GM12878 (cell line): Measurements from ENCODE around the gene SRP54. TPM values are rescaled to one million over a fixed set of nuclear protein-coding genes. Genes with fewer than 3 reads are reported as not detected.

Experiments used
- CBFB ChIP-seq: IDR thresholded peaks from 2 replicates; pipeline ENCODE4 v1.6.1; 2016; ENCODE audit warnings: antibody characterized with exemption, low read depth
- GABPA ChIP-seq: IDR thresholded peaks from 2 replicates; pipeline ENCODE4 v1.6.1; 2014; ENCODE audit warnings: antibody characterized with exemption, low read depth, mild to moderate bottlenecking, inconsistent platforms
- IKZF2 ChIP-seq, 2 experiments: fragments of 450-650 bp; IDR thresholded peaks; 2 replicates each; pipeline ENCODE4 v1.6.1; 2017; ENCODE audit warnings: mild to moderate bottlenecking in 2 of 2, moderate library complexity in 2 of 2
- NR2F1 ChIP-seq: fragments of 450-650 bp; conservative IDR thresholded peaks from 2 replicates; pipeline ENCODE4 v1.6.1; 2017; ENCODE audit warnings: mild to moderate bottlenecking
- NRF1 ChIP-seq: conservative IDR thresholded peaks from 2 replicates; pipeline ENCODE4 v1.6.1; 2011; ENCODE audit warnings: mild to moderate bottlenecking, low read depth, low read length, improper control_type of control experiment
- RB1 ChIP-seq: fragments of 450-650 bp; formaldehyde crosslinking; IDR thresholded peaks from 2 replicates; pipeline ENCODE4 v1.6.1; 2017; ENCODE audit warnings: mild to moderate bottlenecking, borderline replicate concordance
- TAF1 ChIP-seq: IDR thresholded peaks from 2 replicates; pipeline ENCODE4 v1.6.1; 2011; ENCODE audit warnings: mild to moderate bottlenecking, low read depth, low read length, borderline replicate concordance
- TCF12 ChIP-seq: IDR thresholded peaks from 2 replicates; pipeline ENCODE4 v1.6.1; 2011; ENCODE audit warnings: low read depth, mild to moderate bottlenecking, low read length
- USF2 ChIP-seq: IDR thresholded peaks from 2 replicates; pipeline ENCODE4 v1.6.1; 2011; ENCODE audit warnings: low read depth, low read length, improper control_type of control experiment, borderline replicate concordance
- ZBTB11 ChIP-seq: fragments of 450-650 bp; formaldehyde crosslinking; IDR thresholded peaks from 2 replicates; pipeline ENCODE4 v1.5.0; 2022; ENCODE audit warnings: mild to moderate bottlenecking, missing genetic modification characterization
- ZNF592 ChIP-seq: fragments of 450-650 bp; IDR thresholded peaks from 2 replicates; pipeline ENCODE4 v1.6.1; 2017; ENCODE audit warnings: mild to moderate bottlenecking, moderate library complexity
- ZNF687 ChIP-seq: fragments of 450-650 bp; IDR thresholded peaks from 2 replicates; pipeline ENCODE4 v1.6.1; 2017; ENCODE audit warnings: mild to moderate bottlenecking, moderate library complexity
- polyA plus RNA-seq, 11 experiments: library from polyadenylated mRNA; depleted of rRNA in 4 of 11; unstranded in 6 of 11; stranded (reverse) in 5 of 11; fragments of >200 nt; fragmentation: Nextera tagmentation in 4 of 11; fragmentation: Illumina TruSeq in 1 of 11; extraction: Ambion mirVana in 4 of 11; extraction: Trizol in 1 of 11; gene quantifications; 1 replicate in 1 of 11; 2 replicates in 10 of 11; pipeline versions ENCODE4 v1.2.1 to v1.2.3, GENCODE V29; 2011 to 2016; ENCODE audit warnings: inconsistent platforms in 2 of 11, missing spikeins in 2 of 11, low read depth in 1 of 11
- total RNA-seq, 4 experiments: library from RNA; depleted of rRNA in 3 of 4; stranded (reverse); fragments of >200 nt in 3 of 4; fragmentation: Illumina TruSeq in 1 of 4; extraction: Trizol in 1 of 4; gene quantifications; 2 replicates each; pipeline versions ENCODE4 v1.2.1 to v1.2.3, GENCODE V29; 2013 to 2021

The SRP54 gene
- total and polyA plus RNA-seq, 10 of the 15 experiments (the other 5 are each of a cell fraction or from before 2014, with no cell fraction given) = 54.1 to 130 (median 72.3) TPM

- TF ChIP-seq USF2 (peak; percentile 46), TCF12 (peak; percentile 50; the same call in 1 of the 2 replicates), CBFB (no peak), ZNF592 (peak; percentile 23; the same call in 1 of the 2 replicates), RB1 (no peak), ZBTB11 (CRISPR knock-in tag) (0 out of 2 replicates have a peak, but pooled peaks have one; percentile 37), TAF1 (peak; percentile 21; the same call in 1 of the 2 replicates), NR2F1 (peak; percentile 26; the same call in 1 of the 2 replicates), IKZF2 (IDR thresholded peaks at IDR 0.05) (peak; percentile 80 to 87), ZNF687 (peak; percentile 94), NRF1 (peak; percentile 92), GABPA (peak; percentile 100)
Observed at GRCh38 chr14:34982421-34983147, at the start of gene SRP54 (continued).
